GM18526 (cell line): Measurements from ENCODE around the gene CTNNAL1.

Experiments
- POLR2A ChIP-seq: IDR thresholded peaks from 3 replicates; pipeline ENCODE4 v1.6.1; 2011; ENCODE audit not compliant: insufficient read length; ENCODE audit errors: extremely low read depth

CTNNAL1 gene

DNA sequence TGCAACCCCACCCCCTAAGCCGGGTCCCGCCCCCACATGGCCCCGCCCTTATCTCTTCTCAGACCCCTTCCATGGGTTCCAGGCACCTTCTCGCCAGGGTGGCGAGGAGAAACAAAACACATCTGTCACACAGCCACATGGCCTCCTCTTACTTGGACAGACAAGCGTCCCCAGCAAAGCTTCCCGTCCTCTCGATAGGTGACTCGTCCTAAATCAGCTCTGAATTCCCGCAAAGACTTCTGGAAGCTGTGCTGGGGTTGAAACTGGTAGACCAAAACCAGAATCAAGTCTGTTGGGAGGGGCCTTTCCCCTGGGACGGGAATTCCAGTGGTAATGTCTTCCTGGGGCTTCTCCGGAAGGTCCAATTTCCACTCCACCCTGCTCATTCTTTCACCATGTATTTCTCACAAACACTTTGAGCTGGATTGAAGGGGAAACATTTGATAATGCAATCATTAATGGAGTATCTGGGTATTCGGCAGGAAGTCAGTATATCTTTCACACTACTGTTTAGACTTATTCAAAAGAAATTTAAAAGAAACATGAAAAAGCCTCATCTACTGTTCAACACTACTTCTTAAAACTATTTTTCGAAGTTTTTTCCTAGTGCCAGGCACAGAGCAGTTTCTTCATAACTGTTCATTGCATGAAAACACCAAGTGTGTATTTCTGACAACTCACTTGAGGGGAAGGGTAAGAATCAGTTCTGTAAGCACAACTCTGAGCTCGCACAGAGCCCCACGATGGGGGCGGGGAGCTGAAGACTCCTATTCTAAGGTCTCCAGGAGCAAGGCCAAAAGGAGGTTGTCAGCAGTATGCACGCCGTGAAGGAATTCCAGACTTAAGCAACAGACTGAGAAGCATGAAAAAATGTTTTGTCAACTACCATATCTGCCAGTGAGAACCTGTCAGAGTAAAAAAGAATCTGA is 644 bp upstream of the CTNNAL1 start:
- no peak for TF ChIP-seq POLR2A

GRCh38 chr9:109012009-109012875 is 1.1 kb downstream of the CTNNAL1 start:
- no peak for TF ChIP-seq POLR2A

GRCh38 chr9:109011231-109011671 is 2.0 kb downstream of the CTNNAL1 start:
- no peak for TF ChIP-seq POLR2A

DNA sequence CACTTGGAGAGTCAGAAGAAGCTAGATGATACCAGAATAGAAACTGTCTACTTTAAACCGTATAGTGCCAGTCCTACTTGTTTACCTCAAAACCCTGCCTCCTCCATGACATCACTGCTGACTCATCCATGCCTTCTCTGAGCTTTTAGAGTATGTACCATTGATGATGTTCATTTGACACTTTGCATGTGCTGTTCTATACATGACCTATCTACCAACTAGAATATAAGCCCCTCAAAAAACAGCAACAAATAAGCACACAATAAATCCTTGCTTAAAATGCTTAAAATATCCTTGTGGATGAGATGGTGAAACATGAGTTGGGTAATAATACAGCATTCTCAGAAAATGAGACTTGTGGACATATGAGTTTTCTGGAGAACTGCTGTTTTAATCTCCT is 2.6 kb downstream of the CTNNAL1 start:
- no peak for TF ChIP-seq POLR2A

GRCh38 chr9:109005678-109006077 is 7.6 kb downstream of the CTNNAL1 start:
- TF ChIP-seq POLR2A = no peak

DNA sequence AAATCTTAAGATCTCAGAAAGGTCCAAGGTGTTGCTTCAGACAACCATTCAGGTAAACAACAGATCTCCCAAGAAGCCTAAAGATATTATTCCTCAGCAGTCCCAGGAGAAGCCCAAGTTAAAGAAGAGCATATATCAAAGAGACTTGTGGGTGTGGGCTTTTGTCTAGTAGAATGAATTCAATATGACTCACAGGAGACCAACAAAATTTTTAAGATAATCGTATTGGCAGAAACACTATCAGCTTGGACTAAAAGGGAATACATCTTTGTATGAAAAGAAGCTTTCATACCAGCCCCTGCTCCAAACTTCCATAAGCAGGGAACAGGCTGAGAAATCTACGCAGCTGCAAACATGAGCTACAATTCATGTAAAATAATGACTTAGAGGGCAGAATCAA is 10.2 kb downstream of the CTNNAL1 start:
- TF ChIP-seq POLR2A = no peak

GRCh38 chr9:109002141-109002540 is 11.2 kb downstream of the CTNNAL1 start:
- TF ChIP-seq POLR2A = no peak

DNA sequence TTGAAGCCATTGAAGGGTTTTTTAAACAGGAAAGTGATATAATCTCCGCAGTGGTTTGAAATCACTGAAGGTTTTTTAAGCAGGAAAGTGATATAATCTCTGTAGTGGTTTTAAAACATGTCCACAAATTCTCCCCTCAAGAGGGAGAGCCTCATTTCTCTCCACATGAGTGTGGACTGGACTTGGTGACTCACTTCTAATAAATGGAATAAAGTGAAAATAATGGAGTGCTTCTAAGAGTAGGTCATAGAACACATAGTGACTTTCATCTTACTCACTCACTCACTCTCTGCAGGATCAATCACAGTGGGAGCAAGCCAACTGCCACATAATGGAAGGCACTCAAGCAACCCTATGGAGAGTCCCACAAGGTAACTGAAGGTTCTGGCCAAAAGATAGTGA is 12.0 kb downstream of the CTNNAL1 start:
- TF ChIP-seq POLR2A = no peak

GRCh38 chr9:108997112-108997511 is 16.2 kb downstream of the CTNNAL1 start:
- TF ChIP-seq POLR2A = no peak

- no peak for TF ChIP-seq POLR2A
These were observed 16.7 kb downstream of the CTNNAL1 start for GRCh38 chr9:108996643-108997042.

DNA sequence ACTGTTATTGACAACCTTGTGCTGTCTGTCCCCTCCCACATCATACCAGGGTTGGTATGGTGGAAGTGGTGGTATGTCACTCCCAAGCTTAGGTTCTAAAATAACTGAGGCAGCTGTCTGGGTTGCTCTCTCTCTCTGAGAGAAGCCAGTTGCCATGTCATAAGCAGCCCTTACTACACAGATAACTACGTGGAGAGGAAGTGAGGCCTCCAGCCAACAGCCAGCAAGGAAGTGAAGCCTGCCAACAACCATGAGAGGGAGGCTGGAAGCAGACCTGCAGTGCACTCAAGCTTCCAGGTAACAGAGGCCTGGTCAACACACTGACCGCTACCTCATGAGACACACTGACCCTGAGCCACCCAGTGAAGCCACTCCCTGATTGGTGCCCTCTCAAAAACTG is 18.6 kb downstream of the CTNNAL1 start:
- no peak for TF ChIP-seq POLR2A

DNA sequence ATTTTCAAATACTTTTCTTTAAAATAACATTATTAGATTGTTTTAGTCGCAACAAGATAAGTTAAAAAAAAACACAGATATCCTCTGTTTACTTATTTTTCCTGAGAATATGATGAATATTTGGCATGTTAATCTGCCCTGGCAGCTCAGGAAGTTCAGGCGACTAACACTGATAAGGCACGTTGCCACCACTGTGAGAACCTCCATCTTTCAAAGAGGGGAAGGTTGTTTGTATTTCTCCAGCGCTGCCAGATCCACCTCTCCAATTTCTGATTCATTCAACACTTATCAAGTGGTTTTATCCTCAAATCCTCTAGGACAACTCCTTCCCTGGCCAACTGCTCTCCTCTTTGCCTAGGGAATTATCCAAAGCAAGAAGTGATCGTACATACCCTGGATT is 21.8 kb downstream of the CTNNAL1 start:
- TF ChIP-seq POLR2A = no peak

DNA sequence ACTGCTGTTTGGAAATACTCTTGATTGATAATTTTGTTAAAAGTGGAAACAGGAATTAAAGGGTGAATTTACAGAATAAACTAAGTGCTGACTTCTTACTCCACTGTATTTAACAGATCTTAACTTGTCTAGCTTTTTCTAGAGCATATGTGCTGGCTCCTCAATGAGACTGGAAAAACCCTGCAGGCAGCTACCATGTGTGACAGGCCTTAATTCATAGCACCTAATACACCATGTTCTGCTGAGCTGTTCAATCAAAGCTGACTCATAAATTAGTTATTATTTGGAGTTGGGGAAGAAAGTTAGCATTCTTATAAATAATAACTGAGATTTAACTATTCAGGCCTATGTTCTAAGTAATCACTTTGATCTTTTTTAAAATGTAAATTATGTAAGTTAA is 29.4 kb downstream of the CTNNAL1 start:
- TF ChIP-seq POLR2A = no peak

DNA sequence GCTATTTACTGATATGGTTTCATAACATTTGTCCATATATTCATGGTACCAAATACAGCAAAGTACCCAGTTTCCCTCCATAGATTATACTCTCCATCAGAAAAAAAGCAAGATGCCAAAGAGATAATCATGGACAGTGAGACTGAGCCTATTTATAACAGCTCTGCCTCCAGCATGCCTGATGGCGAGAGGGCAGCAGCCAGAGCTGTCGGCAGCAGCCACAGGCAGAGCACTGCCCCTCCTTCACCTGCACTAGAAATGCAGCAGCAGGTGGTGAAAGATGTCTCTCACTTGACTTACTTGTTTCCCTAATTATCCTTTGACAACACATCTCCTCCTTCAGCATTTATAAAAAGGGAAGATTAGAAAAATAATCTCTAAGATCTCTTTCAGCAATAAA is 32.4 kb downstream of the CTNNAL1 start:
- no peak for TF ChIP-seq POLR2A

DNA sequence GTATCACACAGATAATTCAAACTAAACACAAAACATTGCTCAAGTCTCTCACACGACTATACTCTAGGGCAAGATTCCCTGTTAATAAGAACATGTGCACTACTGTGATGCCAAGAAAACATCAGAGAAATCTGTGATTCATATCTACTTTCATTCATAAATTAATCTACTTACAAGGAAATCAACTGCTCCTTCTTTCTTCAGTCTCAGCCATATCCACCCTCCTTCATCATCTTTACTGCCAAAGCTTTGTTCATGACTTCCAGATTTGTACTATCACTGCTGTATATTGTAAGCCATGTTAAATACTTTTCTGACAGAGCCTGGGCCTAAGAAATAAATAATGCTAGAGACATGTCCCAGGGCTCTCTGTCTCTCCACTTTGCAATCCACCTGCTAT is 35.1 kb downstream of the CTNNAL1 start:
- no peak for TF ChIP-seq POLR2A

- TF ChIP-seq POLR2A = no peak
These were observed 39.4 kb downstream of the CTNNAL1 start for GRCh38 chr9:108973895-108974294.
